Smooth muscle cell of the brain vasculature (primary cell): ENCODE measurements around the gene UBAC1.
"Not testable (repeated sequence)": the region's sequence is repeated elsewhere in the genome, so short reads cannot be mapped to it uniquely, and the experiment has no call there.

Experiments used
- DNase-seq: peaks from one replicate; pipeline ENCODE4 v3.0.0-alpha.2; 2012; ENCODE audit warnings: low read depth, low spot score

The UBAC1 gene

GRCh38 chr9:135960411-135961276, 529 bp downstream of the UBAC1 start:
- DNase-seq = no peak

- no peak for DNase-seq
These were observed 1.4 kb downstream of the UBAC1 start for GRCh38 chr9:135959814-135960213.

- no peak for DNase-seq
These were observed 2.7 kb downstream of the UBAC1 start for GRCh38 chr9:135958485-135958884.

GRCh38 chr9:135957431-135957830, 3.7 kb downstream of the UBAC1 start:
- no peak for DNase-seq

- no peak for DNase-seq
These were observed 4.4 kb downstream of the UBAC1 start for GRCh38 chr9:135956802-135957174.

- DNase-seq = no peak
These were observed 5.0 kb downstream of the UBAC1 start for GRCh38 chr9:135955934-135956801.

- DNase-seq = no peak
These were observed 8.4 kb downstream of the UBAC1 start for GRCh38 chr9:135952664-135953206.

- peak; percentile 18 for DNase-seq
These were observed 9.1 kb downstream of the UBAC1 start for GRCh38 chr9:135951889-135952663.

GRCh38 chr9:135951310-135951709, 9.9 kb downstream of the UBAC1 start:
- DNase-seq = not testable (repeated sequence)

- not testable (repeated sequence) for DNase-seq
These were observed 10.3 kb downstream of the UBAC1 start for GRCh38 chr9:135950841-135951240.

GRCh38 chr9:135950135-135950682, 11.0 kb downstream of the UBAC1 start:
- DNase-seq = no peak

GRCh38 chr9:135949501-135950134, 11.6 kb downstream of the UBAC1 start:
- DNase-seq = no peak

GRCh38 chr9:135948968-135949367, 12.2 kb downstream of the UBAC1 start:
- DNase-seq = no peak

- DNase-seq = no peak
These were observed 12.7 kb downstream of the UBAC1 start for GRCh38 chr9:135948446-135948845.

GRCh38 chr9:135947582-135947981, 13.6 kb downstream of the UBAC1 start:
- DNase-seq = no peak

GRCh38 chr9:135947105-135947504, 14.1 kb downstream of the UBAC1 start:
- not testable (repeated sequence) for DNase-seq

- DNase-seq = no peak
These were observed 14.7 kb downstream of the UBAC1 start for GRCh38 chr9:135946392-135946994.

GRCh38 chr9:135945969-135946368, 15.2 kb downstream of the UBAC1 start:
- no peak for DNase-seq

GRCh38 chr9:135944444-135945252, 16.5 kb downstream of the UBAC1 start:
- DNase-seq = no peak
